Activated CD8-positive, alpha-beta memory T cell treated with anti-CD3 and anti-CD28 coated beads, Interleukin-2, amount 10 ng/mL, durations not matched to agents 7 days and 5 days (primary cell): ENCODE measurements around the gene TAAR8. TPM values are rescaled to one million over a fixed set of nuclear protein-coding genes. Genes with fewer than 3 reads are reported as not detected.
"Not testable (repeated sequence)": the region's sequence is repeated elsewhere in the genome, so short reads cannot be mapped to it uniquely, and the experiment has no call there.

ENCODE experiments used
- ATAC-seq: fragments of 150-1000 bp; cut with Tn5 transposase; one replicate; pipeline ENCODE4 v1.10.0; 2021; ENCODE audit warnings: moderate library complexity
- CTCF ChIA-PET: fragments of 350-600 bp; sonication (Branson Sonifier 250); formaldehyde crosslinking; loops from one replicate; lab custom pipeline; 2021; ENCODE audit warnings: antibody characterized with exemption; lab: Charles Lee
- DNase-seq: peaks from one replicate; pipeline ENCODE4 v3.0.0-alpha.2; 2020
- H3K27ac Mint-ChIP-seq: one replicate; pipeline ENCODE4 v1.8.0; 2021; ENCODE audit warnings: mild to moderate bottlenecking, mixed read lengths
- H3K27me3 Mint-ChIP-seq: one replicate; pipeline ENCODE4 v1.8.0; 2021; ENCODE audit warnings: mixed read lengths
- H3K36me3 Mint-ChIP-seq: one replicate; pipeline ENCODE4 v1.8.0; 2021; ENCODE audit warnings: mild to moderate bottlenecking, mixed read lengths
- H3K4me1 Mint-ChIP-seq: one replicate; pipeline ENCODE4 v1.8.0; 2021; ENCODE audit warnings: mixed read lengths
- H3K4me3 Mint-ChIP-seq: one replicate; pipeline ENCODE4 v1.8.0; 2021; ENCODE audit warnings: mild to moderate bottlenecking, moderate library complexity, mixed read lengths
- H3K9me3 Mint-ChIP-seq: one replicate; pipeline ENCODE4 v1.8.0; 2022; ENCODE audit warnings: low read depth, mixed read lengths
- total RNA-seq, 2 experiments: library from RNA; stranded (reverse); gene quantifications; one replicate each; pipeline ENCODE4 v1.2.3, GENCODE V29; 2021

TAAR8 gene
- total RNA-seq, 2 experiments from 2014 or later = not detected

- CTCF ChIA-PET = interaction anchor here (2.1 kb wide), 1 partner anchor 9 kb away, joined by 8 read pairs; no protein-coding TSS in a partner anchor
- ATAC-seq = no peak
- peaks cover 54% of the 10 kb centered on the region for H3K27me3 Mint-ChIP-seq
Measured at GRCh38 chr6:132520953-132521352, 31.5 kb upstream of the TAAR8 start.

GRCh38 chr6:132524646-132525045, 27.8 kb upstream of the TAAR8 start:
- peaks cover 63% of the 10 kb centered on the region for H3K27me3 Mint-ChIP-seq
- ATAC-seq = no peak
- H3K4me1 Mint-ChIP-seq = no peaks in the 10 kb centered on the region
- DNase-seq = no peak
- no peaks in the 10 kb centered on the region for H3K36me3 Mint-ChIP-seq
- CTCF ChIA-PET = interaction anchor here (0.9 kb wide), 1 partner anchor 9 kb away, joined by 3 read pairs; no protein-coding TSS in a partner anchor
- no peak overlapping the region for H3K4me3 Mint-ChIP-seq
- no peaks in the 10 kb centered on the region for H3K9me3 Mint-ChIP-seq
- no peak overlapping the region for H3K27ac Mint-ChIP-seq

More at GRCh38 chr6:132520953-132521352, 31.5 kb upstream of the TAAR8 start:
- DNase-seq = no peak
- Mint-ChIP-seq H3K9me3 (no peaks in the 10 kb centered on the region), H3K4me1 (no peaks in the 10 kb centered on the region), H3K27ac (no peak overlapping the region), H3K36me3 (no peaks in the 10 kb centered on the region), H3K4me3 (no peak overlapping the region)

- Mint-ChIP-seq H3K27ac (no peak overlapping the region), H3K36me3 (no peaks in the 10 kb centered on the region), H3K4me3 (no peak overlapping the region), H3K4me1 (peaks cover 3% of the 10 kb centered on the region), H3K27me3 (peaks cover 56% of the 10 kb centered on the region), H3K9me3 (no peaks in the 10 kb centered on the region)
- DNase-seq (no peak), ATAC-seq (no peak)
- CTCF ChIA-PET = no interaction called here
Measured at GRCh38 chr6:132525866-132526265, 26.6 kb upstream of the TAAR8 start.

GRCh38 chr6:132526461-132526860, 26.0 kb upstream of the TAAR8 start:
- H3K4me1 Mint-ChIP-seq = peaks cover 3% of the 10 kb centered on the region
- H3K9me3 Mint-ChIP-seq = no peaks in the 10 kb centered on the region
- H3K4me3 Mint-ChIP-seq = no peak overlapping the region
- no peaks in the 10 kb centered on the region for H3K36me3 Mint-ChIP-seq
- ATAC-seq (no peak), DNase-seq (no peak)
- no peak overlapping the region for H3K27ac Mint-ChIP-seq
- H3K27me3 Mint-ChIP-seq = peaks cover 55% of the 10 kb centered on the region
- CTCF ChIA-PET = interaction anchor here (0.9 to 1.2 kb wide), 2 partner anchors 11 to 295 kb away, joined by 3 read pairs; no protein-coding TSS in a partner anchor

- Mint-ChIP-seq H3K4me3 (no peak overlapping the region), H3K4me1 (peaks cover 3% of the 10 kb centered on the region), H3K27ac (no peak overlapping the region), H3K27me3 (peaks cover 48% of the 10 kb centered on the region), H3K36me3 (no peaks in the 10 kb centered on the region), H3K9me3 (no peaks in the 10 kb centered on the region)
- no peak for DNase-seq
- no peak for ATAC-seq
- CTCF ChIA-PET = interaction anchor here (1.6 to 1.8 kb wide), 2 partner anchors 236 to 296 kb away, joined by 3 to 4 read pairs; no protein-coding TSS in a partner anchor
Measured at GRCh38 chr6:132527791-132528190, 24.7 kb upstream of the TAAR8 start.

- Mint-ChIP-seq H3K4me1 (peaks cover 3% of the 10 kb centered on the region), H3K27ac (no peak overlapping the region), H3K4me3 (no peak overlapping the region), H3K27me3 (peaks cover 27% of the 10 kb centered on the region), H3K9me3 (no peaks in the 10 kb centered on the region), H3K36me3 (no peaks in the 10 kb centered on the region)
- ATAC-seq (peak; percentile 78), DNase-seq (peak; percentile 76)
- CTCF ChIA-PET = interaction anchor here (0.6 to 2.2 kb wide), 17 partner anchors 8 to 293 kb away, joined by 3 to 13 read pairs (median 3); partner anchors contain the start of genes SLC18B1, STX7, TAAR1 and TAAR9
Measured at GRCh38 chr6:132530293-132530974, 22.0 kb upstream of the TAAR8 start.

- H3K4me3 Mint-ChIP-seq, DNase-seq, H3K36me3 Mint-ChIP-seq, H3K4me1 Mint-ChIP-seq, ATAC-seq, H3K9me3 Mint-ChIP-seq, H3K27ac Mint-ChIP-seq, CTCF ChIA-PET: not testable (repeated sequence)
- peaks cover 29% of the 10 kb centered on the region for H3K27me3 Mint-ChIP-seq
Measured at GRCh38 chr6:132534546-132534945, 17.9 kb upstream of the TAAR8 start.

- CTCF ChIA-PET = no interaction called here
- Mint-ChIP-seq H3K4me1 (no peaks in the 10 kb centered on the region), H3K27me3 (peaks cover 42% of the 10 kb centered on the region), H3K36me3 (no peaks in the 10 kb centered on the region), H3K27ac (no peak overlapping the region), H3K9me3 (no peaks in the 10 kb centered on the region), H3K4me3 (no peak overlapping the region)
- DNase-seq (no peak), ATAC-seq (no peak)
Measured at GRCh38 chr6:132537145-132537544, 15.3 kb upstream of the TAAR8 start.

- no peaks in the 10 kb centered on the region for H3K4me1 Mint-ChIP-seq
- ATAC-seq = no peak
- H3K36me3 Mint-ChIP-seq = no peaks in the 10 kb centered on the region
- DNase-seq = no peak
- CTCF ChIA-PET = interaction anchor here (1.2 kb wide), 1 partner anchor 8 kb away, joined by 3 read pairs; no protein-coding TSS in a partner anchor
- no peaks in the 10 kb centered on the region for H3K9me3 Mint-ChIP-seq
- H3K4me3 Mint-ChIP-seq = no peak within 1 kb of the TSS
- no peak within 1 kb of the TSS for H3K27ac Mint-ChIP-seq
- H3K27me3 Mint-ChIP-seq = peaks cover 42% of the 10 kb centered on the region
Measured at GRCh38 chr6:132537977-132538376, 14.5 kb upstream of the TAAR8 start, which contains the start of gene TAAR9. Gene TAAR9, plus strand, starts transcription at chr6:132538277. Its CDS starts 13 bp downstream, at chr6:132538290.

- peaks cover 39% of the 10 kb centered on the region for H3K27me3 Mint-ChIP-seq
- no peak overlapping the region for H3K4me3 Mint-ChIP-seq
- H3K27ac Mint-ChIP-seq = no peak overlapping the region
- H3K4me1 Mint-ChIP-seq = no peaks in the 10 kb centered on the region
- H3K9me3 Mint-ChIP-seq = no peaks in the 10 kb centered on the region
- DNase-seq = no peak
- no peak for ATAC-seq
- no peaks in the 10 kb centered on the region for H3K36me3 Mint-ChIP-seq
- CTCF ChIA-PET = interaction anchor here (0.8 to 1.9 kb wide), 2 partner anchors 8 to 14 kb away, joined by 3 to 7 read pairs; no protein-coding TSS in a partner anchor
Measured at GRCh38 chr6:132544826-132545225, 7.6 kb upstream of the TAAR8 start.

- H3K4me3 Mint-ChIP-seq = no peak overlapping the region
- ATAC-seq = no peak
- no peak overlapping the region for H3K27ac Mint-ChIP-seq
- no peaks in the 10 kb centered on the region for H3K4me1 Mint-ChIP-seq
- no peaks in the 10 kb centered on the region for H3K9me3 Mint-ChIP-seq
- peaks cover 27% of the 10 kb centered on the region for H3K27me3 Mint-ChIP-seq
- H3K36me3 Mint-ChIP-seq = no peaks in the 10 kb centered on the region
- CTCF ChIA-PET = no interaction called here
- no peak for DNase-seq
Measured at GRCh38 chr6:132548746-132549463, 3.6 kb upstream of the TAAR8 start.

GRCh38 chr6:132551214-132551613, 1.3 kb upstream of the TAAR8 start:
- Mint-ChIP-seq H3K27me3 (peaks cover 35% of the 10 kb centered on the region), H3K4me1 (no peaks in the 10 kb centered on the region), H3K27ac (no peak overlapping the region), H3K36me3 (no peaks in the 10 kb centered on the region), H3K4me3 (no peak overlapping the region), H3K9me3 (no peaks in the 10 kb centered on the region)
- DNase-seq (no peak), ATAC-seq (no peak)
- CTCF ChIA-PET = no interaction called here

- ATAC-seq, DNase-seq, H3K9me3 Mint-ChIP-seq, H3K27ac Mint-ChIP-seq, CTCF ChIA-PET, H3K4me1 Mint-ChIP-seq, H3K36me3 Mint-ChIP-seq, H3K4me3 Mint-ChIP-seq: not testable (repeated sequence)
- H3K27me3 Mint-ChIP-seq = peaks cover 39% of the 10 kb centered on the region
Measured at GRCh38 chr6:132560087-132560486, 7.6 kb downstream of the TAAR8 start.
